CD4-positive, alpha-beta T cell treated with Interleukin-1 beta for 1 hour (primary cell): Measurements from ENCODE around the gene HSPE1.
"Not testable (repeated sequence)": the region's sequence is repeated elsewhere in the genome, so short reads cannot be mapped to it uniquely, and the experiment has no call there.

Source experiments
- DNase-seq, 2 donors: peaks; one replicate each; pipeline ENCODE4 v3.0.0-alpha.2; 2020 to 2022

HSPE1 gene

GRCh38 chr2:197499594-197500502 lies at the start of gene HSPE1, which contains the start of gene HSPD1:
TSS of gene HSPE1 (plus strand) at chr2:197500379. CDS start at chr2:197500437, 58 bp downstream.
TSS of gene HSPD1 (minus strand) at chr2:197499840. CDS start at chr2:197498848, 992 bp downstream.
- DNase-seq: peak; percentile 98 to 99

DNA sequence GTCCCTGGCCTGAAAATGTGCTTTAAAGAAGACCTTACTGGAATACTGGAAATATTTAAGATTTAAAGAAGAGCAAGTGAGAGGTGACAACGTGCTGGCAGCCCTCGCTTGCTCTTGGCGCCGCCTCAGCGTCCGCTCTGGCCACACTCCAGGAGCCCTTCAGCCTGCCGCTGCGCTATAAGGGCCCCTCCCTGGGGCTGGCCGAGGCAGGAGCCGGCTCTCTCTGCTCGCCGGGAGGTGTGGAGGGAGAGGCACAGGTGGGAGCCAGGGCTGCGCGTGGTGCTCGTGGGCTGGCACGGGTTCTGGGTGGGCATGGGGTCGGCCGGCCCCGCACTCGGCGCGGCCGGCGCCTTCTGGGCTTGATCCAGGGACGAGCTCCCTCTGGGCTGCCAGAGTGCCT lies 49.7 kb upstream of the HSPE1 start:
- no peak for DNase-seq

DNA sequence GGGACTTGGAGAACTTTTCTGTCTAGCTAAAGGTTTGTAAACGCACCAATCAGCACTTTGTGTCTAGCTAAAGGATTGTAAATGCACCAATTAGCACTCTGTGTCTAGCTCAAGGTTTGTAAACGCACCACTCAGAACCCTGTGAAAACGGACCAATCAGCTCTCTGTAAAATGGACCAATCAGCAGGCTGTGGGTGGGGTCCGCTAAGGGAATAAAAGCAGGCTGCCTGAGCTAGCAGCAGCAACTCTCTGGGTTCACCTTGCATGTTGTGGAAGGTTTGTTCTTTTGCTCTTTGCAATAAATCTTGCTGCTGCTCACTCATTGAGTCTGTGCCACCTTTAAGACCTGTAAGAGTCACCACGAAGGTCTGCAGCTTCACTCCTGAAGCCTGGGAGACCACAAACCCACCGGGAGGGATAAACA lies 49.2 kb upstream of the HSPE1 start:
- not testable (repeated sequence) for DNase-seq

DNA sequence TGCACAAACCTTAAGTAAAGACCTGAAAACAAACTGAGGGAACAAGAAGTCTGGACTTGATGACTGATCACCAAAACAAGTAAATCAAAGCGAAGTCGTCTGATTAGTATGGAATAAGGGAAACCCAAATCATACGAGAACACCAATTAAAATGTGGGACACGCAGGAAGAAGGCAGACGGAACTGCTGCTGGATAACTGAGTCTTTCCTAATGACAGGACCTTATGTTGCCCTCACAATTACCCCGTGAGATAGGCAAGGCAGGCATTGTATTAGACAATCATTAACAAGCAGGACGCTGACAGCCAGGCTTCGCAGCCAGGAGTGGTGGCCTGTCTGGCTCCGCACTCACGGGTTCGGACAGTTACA lies 47.4 kb upstream of the HSPE1 start:
- no peak for DNase-seq

GRCh38 chr2:197453123-197453913 lies 46.9 kb upstream of the HSPE1 start, which contains the start of gene COQ10B:
TSS of gene COQ10B (plus strand) at chr2:197453552. CDS start at chr2:197453561, 9 bp downstream.
- DNase-seq: peak; percentile 99

DNA sequence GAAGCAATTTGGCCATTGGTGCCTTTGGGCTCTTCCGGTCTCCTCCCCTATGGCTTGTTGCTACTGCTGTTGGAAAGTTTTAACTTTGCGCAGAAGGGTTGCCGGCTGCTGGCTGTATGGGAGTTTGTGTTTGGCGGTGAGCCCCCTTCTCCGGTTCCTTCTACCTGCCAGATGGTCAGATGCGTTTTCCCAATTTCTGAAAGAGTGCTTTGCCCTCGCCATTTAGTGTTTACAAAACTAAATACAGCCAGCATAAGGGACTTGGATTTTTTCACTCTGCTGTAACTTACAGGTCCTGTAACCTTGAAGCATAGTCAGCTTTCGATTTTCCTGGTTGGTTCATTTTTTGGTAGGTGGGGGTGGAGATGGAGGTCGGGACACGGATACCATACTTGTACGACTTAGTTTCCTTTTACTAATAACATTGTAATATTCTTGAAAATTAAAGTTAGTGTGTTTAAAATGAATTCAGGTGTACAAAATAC lies 46.2 kb upstream of the HSPE1 start:
- no peak for DNase-seq

DNA sequence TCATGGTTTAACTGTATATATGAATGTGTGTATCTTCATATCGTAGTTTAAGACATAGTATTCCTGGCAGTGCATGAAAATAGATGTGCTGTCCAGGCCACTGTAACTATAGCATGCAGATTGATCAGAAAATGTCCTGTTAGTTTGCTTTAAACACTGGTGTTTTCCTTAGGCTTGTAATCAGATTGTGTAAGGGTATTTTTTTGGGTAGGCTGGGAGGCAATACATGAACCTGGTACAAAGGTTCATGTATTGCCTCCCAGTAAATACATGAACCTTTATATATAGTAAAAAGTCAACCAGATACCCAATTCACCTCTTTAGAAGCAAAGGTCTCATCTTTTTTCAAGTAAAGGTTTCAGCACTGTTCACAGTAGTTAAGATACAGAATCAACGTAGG lies 45.3 kb upstream of the HSPE1 start:
- DNase-seq: no peak

- no peak for DNase-seq
These were observed 44.8 kb upstream of the HSPE1 start for GRCh38 chr2:197455428-197455827.

DNA sequence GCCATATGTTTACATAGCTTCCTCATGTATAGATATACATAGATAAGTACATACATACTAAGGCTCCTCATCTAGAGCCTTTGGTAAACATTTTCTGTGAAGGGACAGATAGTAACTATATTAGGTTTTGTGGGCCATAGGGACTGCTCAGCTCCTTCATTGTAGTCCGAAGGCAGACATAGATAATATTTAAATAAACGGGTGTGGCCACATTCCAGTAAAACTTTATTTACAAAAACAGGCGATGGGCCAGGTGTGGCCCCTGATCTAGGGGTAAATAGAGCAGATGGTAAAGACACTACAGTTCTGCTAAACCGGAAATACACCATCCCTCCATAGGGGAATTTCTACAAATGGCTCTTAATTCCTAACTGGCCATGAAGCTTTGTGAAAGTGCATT lies 39.5 kb upstream of the HSPE1 start:
- DNase-seq: no peak

GRCh38 chr2:197461057-197461456 lies 39.1 kb upstream of the HSPE1 start:
- DNase-seq: no peak

DNA sequence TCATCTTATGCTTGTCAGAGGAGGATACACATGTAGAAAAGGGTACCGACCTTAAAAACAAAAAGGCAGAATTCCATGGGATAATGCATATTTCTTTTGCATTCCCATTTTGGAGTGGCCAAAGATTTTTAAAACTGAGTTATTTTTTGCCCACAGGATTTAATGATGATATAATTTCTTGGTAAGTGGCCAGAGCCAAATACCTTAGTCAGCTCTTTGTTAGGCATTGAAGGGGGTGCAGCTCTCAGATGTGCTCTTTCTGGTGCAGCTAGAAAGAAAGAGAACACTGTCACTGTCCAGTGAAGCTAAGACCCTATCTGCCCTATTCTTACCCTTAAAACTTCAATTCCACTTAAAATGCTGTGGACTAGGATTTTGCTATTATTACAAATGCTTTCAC lies 36.0 kb upstream of the HSPE1 start:
- DNase-seq: no peak

DNA sequence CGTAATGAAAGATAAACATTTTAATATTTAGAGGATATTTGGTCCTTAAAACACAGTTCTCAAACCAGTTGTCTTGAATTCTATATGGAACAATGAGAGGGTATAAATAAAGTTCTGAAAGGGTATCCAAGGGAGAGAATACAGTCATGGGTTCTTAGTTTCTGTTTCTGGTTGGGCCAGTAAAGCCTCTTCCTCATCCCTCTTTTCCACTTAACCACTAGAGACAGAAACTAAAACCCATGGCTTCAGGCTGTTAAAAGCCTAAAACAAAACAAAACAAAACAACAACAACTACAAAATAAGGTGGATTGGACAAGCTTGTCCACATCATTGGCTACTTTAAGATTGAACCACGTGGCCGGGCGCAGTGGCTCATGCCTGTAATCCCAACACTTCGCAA lies 28.0 kb upstream of the HSPE1 start:
- DNase-seq: no peak

DNA sequence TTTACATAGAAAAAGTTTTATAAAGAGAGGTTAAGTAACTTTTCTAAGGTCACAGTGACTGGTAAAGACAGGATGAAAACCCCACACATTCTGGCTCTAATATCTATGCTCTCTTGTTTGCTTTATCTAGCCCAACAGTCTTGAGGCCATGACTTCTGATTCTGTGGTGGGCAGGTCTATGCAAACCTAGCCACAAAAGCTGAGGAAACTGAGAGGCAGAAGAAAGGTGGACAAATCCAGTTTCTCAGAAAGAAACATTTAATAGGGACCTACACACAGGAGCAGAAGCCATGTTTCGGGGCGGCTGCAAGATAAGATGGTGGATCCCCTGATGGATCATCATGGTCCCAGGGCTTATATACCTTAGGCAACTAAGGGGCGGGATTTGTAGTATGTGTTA lies 22.4 kb upstream of the HSPE1 start:
- DNase-seq: no peak

DNA sequence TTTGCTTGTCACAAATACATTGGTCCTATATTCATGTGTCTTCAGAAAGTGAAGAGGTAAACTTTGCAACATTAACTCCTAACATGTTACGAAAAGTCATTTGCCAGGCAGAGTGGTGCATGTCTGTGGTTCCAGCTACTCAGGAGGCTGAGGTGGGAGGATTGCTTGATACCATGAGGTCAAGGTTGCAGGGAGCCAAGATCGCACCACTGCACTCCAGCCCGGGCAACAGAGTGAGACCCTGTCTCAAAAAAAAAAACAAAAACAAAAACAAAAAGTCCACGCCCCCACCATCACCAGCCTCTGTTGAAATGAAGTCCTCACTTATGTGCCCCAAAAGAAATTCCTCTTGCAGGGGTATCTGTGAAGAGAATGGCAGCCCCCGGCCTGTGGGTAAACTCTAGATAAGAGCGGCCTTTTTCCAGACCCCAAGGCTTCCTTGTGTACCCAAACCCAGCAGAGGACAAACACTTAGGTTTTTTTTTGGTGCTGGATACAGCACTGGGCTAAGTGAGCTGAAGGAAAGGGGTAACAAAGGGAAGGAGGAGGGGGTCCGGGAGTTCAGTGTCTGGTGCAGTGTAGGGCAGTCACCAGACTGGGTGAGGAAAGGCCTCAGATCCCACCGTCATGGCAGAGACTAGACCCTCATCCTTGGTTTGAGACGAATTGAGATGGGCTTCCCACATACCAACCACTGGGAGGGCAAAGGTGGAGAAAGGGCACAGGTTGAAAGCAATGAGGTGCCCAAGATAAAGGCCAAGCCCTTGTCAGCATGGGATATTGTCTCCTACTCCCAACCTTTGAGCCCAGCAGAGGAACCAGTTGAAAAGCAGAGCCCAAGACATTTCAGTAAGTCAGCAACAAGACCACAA lies 19.8 kb upstream of the HSPE1 start:
- DNase-seq: no peak

DNA sequence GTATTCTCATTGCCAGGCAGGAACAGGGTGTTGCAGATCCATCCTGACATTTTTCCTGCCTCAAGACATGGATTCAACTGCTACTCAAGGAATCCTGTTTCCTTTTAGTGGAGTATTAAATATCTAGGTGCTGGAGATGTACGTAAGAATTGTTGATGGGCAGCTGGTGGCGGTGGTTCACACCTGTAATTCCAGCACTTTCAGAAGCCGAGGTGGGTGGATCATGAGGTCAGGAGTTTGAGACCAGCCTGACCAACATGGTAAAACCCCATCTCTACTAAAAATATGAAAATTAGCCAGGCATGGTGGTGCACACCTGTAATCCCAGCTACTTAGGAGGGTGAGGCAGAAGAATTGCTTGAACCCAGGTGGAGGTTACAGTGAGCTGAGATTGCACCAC lies 15.9 kb upstream of the HSPE1 start:
- DNase-seq: not testable (repeated sequence)

DNA sequence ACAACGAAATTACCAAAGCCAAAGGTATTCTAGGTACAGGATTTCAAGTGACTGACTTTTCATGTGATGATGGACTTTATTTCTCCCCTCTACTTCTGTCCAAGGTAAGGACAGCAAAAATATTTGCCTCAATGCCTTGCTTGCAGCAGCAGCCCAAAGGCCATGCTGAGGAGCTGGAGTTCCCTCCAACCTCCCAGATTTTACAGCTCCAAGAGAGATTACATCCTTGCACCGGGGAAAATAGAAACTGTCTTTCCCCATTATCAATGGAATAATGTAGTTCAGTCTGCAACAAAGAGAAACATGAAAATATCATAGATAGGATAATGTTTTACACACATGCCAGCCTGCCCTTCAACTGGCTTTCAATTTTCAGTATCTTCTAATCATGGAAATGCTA lies 14.0 kb upstream of the HSPE1 start:
- no peak for DNase-seq

- DNase-seq: no peak
These were observed 12.8 kb upstream of the HSPE1 start for GRCh38 chr2:197487385-197487784.

GRCh38 chr2:197495433-197496134 lies 4.6 kb upstream of the HSPE1 start:
- DNase-seq: no peak

- no peak for DNase-seq
These were observed 3.5 kb upstream of the HSPE1 start for GRCh38 chr2:197496695-197497094.

DNA sequence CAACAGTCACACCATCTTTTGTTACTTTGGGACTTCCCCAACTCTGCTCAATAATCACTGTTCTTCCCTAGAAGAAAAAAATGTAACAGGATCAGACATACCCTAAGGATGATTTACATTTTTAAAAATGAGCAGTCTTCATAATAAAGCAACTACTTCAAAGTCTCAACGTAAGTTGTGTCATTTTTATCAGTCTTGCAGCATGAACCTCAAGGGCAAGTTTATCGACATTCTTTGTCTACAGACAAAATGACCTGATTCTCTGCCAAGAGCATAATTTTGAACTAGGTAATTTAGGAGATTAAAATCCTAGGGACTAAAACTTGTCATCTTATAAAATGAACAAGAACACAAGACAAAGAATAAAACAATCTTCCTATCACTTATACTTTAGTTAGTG lies 2.9 kb upstream of the HSPE1 start:
- DNase-seq: no peak

GRCh38 chr2:197498235-197498936 lies 1.8 kb upstream of the HSPE1 start:
- no peak for DNase-seq
